BE2C (cell line): ENCODE measurements around the gene NTRK3.

Experiments
- DNase-seq: peaks from one replicate; pipeline ENCODE4 v3.0.0-alpha.2; 2020
- H3K27me3 ChIP-seq: fragments of 250-450 bp; sonication (Bioruptor Pico); 2 replicates; pipeline ENCODE4 v1.5.1; 2020; ENCODE audit warnings: mild to moderate bottlenecking
- H3K36me3 ChIP-seq: fragments of 250-450 bp; sonication (Bioruptor Pico); 2 replicates; pipeline ENCODE4 v1.5.1; 2020; ENCODE audit warnings: mild to moderate bottlenecking
- H3K4me1 ChIP-seq: fragments of 250-450 bp; sonication (Bioruptor Pico); 2 replicates; pipeline ENCODE4 v1.5.1; 2020
- H3K4me3 ChIP-seq: 2 replicates; pipeline ENCODE4 v1.5.1; 2011; ENCODE audit warnings: low read depth, low read length
- H3K9me3 ChIP-seq: fragments of 250-450 bp; sonication (Bioruptor Pico); 2 replicates; pipeline ENCODE4 v1.5.1; 2020
- TF ChIP-seq, protein P1 (sequence below): IDR thresholded peaks from 2 replicates; pipeline ENCODE4 v1.5.1; 2012; ENCODE audit warnings: mild to moderate bottlenecking, low read depth, low read length

Gene NTRK3

DNA sequence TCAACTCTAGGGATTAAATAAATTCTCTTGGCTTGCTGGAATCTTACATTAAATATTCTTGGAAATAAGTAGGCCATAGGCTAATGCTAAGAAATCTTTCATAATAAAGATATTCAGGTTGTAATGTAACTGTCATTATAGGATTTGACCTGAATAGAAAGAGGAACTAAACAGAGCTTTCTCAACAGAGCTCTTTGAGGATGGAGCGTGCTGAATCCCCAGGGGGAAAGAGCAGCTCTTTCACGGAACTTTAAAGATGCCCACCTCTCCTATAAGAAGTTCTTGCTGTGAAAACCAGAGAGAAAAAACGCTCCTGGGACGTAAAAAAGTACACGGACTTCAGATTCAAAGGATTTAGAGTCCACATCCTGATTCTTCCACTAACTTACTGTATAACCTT is 77.9 kb downstream of the NTRK3 start:
- no peaks in the 10 kb centered on the region for H3K27me3 ChIP-seq
- no peak for DNase-seq
- H3K9me3 ChIP-seq: no peaks in the 10 kb centered on the region
- peaks cover 8% of the 10 kb centered on the region for H3K4me1 ChIP-seq
- TF ChIP-seq, protein P1, sequence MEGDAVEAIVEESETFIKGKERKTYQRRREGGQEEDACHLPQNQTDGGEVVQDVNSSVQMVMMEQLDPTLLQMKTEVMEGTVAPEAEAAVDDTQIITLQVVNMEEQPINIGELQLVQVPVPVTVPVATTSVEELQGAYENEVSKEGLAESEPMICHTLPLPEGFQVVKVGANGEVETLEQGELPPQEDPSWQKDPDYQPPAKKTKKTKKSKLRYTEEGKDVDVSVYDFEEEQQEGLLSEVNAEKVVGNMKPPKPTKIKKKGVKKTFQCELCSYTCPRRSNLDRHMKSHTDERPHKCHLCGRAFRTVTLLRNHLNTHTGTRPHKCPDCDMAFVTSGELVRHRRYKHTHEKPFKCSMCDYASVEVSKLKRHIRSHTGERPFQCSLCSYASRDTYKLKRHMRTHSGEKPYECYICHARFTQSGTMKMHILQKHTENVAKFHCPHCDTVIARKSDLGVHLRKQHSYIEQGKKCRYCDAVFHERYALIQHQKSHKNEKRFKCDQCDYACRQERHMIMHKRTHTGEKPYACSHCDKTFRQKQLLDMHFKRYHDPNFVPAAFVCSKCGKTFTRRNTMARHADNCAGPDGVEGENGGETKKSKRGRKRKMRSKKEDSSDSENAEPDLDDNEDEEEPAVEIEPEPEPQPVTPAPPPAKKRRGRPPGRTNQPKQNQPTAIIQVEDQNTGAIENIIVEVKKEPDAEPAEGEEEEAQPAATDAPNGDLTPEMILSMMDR: no peak
- H3K4me3 ChIP-seq: no peak overlapping the region
- no peaks in the 10 kb centered on the region for H3K36me3 ChIP-seq

DNA sequence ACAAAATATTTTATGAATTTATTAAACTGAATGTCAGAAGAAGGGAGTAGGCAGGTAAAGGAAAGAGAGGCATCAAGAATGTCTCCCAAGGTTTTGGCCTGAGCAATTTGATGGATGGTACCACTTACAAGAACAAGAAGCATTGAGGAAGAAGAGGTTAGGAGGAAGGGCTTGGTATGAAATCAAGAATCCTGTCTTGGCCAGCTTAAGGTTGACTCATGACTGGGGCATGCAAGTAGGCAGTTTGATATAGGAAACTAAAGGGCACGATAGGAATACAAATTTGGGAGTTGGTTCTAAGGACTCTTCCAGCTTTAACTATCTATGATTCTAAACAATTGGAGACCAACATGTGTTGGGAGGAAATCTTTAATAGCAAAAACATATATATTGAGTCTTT is 79.1 kb downstream of the NTRK3 start:
- TF ChIP-seq, protein P1: no peak
- no peaks in the 10 kb centered on the region for H3K36me3 ChIP-seq

DNA sequence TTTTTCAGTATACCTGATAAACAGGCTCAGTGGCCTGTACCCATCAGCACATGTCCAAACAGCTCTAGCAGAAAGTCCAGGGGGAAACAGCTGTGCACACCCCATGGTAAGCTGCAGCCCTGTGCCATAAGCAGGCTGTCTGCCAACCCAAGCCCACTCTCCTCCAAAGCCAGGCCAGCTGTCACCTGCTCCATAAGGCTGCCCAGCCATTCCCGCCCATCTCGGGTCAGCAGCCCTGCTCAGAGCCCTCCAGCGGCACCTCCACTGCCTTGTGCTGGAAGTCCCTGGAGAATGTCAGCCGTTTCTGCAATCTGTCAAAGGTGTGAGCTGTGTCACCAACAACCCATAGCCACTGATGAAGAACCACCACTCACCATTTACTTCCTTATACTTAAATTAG is 82.0 kb downstream of the NTRK3 start:
- DNase-seq: peak; percentile 58
- H3K4me3 ChIP-seq: no peak overlapping the region
- TF ChIP-seq, protein P1: no peak
- no peaks in the 10 kb centered on the region for H3K36me3 ChIP-seq
- no peaks in the 10 kb centered on the region for H3K9me3 ChIP-seq
- H3K27me3 ChIP-seq: no peaks in the 10 kb centered on the region
- H3K4me1 ChIP-seq: peaks cover 8% of the 10 kb centered on the region

More for the DNA sequence above, 79.1 kb downstream of the NTRK3 start:
- no peak overlapping the region for H3K4me3 ChIP-seq
- no peaks in the 10 kb centered on the region for H3K27me3 ChIP-seq
- H3K4me1 ChIP-seq: peaks cover 8% of the 10 kb centered on the region
- no peak for DNase-seq
- no peaks in the 10 kb centered on the region for H3K9me3 ChIP-seq

DNA sequence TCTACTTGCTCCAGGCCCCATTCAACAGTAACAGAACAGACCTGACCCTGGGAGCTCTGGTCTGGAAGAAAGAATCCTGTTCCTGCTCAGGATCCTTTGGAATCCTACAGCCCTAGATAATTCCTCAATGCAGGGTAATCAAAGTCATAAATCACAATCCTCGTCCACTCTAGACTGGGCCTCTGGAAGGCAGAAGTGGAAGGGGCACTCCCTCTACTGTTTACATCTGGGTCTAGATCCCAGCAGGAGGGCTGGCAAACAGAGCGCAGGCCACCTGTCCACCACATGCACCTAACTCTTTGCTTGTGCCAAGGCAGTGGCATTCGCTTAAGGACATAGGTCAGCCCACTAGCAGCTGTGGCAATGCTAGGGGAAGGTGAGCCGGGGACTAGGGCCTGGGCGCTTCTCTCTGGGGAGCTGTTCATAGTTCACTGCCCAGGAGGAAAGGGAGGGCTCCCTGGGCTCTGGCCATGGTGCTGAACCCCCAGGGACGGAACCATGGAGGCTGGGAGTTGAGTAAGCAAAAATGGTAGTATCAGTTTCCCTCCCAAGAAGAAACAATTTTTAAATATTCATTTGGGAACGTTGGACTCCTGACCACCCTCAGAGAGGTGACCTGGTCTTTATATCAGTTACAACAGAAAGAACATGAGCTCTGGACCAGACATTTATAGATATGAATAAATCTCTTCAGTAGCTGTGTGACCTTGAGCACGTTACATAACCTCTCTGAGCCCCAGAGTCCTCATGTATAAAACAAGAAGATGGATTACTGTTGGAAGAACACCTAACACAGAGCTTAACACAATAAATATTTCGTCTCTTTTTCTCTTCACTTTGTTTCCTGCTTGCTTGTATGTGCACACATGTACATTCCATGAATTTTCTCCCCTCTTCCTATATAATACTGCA is 90.2 kb downstream of the NTRK3 start:
- Histone ChIP-seq H3K36me3 (no peaks in the 10 kb centered on the region), H3K27me3 (no peaks in the 10 kb centered on the region), H3K9me3 (no peaks in the 10 kb centered on the region), H3K4me1 (no peaks in the 10 kb centered on the region; the same call in 1 of the 2 replicates), H3K4me3 (no peak overlapping the region)
- DNase-seq: peak; percentile 33
- TF ChIP-seq, protein P1: peak; percentile 52

DNA sequence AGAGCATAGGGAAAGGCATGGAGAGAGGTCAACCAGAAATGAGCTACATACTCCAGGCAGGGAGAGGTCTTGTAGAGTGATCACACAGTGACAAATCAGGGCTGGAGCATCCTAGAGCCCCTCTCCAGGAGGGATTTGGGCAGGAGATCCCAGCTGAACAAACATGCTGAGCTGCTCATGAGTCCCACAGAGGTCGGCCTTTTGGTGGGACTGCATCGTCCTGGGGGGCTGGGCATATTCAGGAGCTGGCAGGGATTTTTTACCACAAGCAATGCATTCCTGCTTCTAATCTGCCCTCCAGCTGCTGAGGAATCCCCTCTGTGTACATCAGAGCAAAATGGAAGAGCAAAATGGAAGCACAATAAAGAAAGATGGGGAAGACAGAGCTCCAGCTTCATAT is 94.9 kb downstream of the NTRK3 start:
- DNase-seq: no peak
- H3K4me3 ChIP-seq: no peak overlapping the region
- TF ChIP-seq, protein P1: no peak
- H3K27me3 ChIP-seq: no peaks in the 10 kb centered on the region
- no peaks in the 10 kb centered on the region for H3K9me3 ChIP-seq
- no peaks in the 10 kb centered on the region; the same call in 1 of the 2 replicates for H3K4me1 ChIP-seq
- H3K36me3 ChIP-seq: no peaks in the 10 kb centered on the region

DNA sequence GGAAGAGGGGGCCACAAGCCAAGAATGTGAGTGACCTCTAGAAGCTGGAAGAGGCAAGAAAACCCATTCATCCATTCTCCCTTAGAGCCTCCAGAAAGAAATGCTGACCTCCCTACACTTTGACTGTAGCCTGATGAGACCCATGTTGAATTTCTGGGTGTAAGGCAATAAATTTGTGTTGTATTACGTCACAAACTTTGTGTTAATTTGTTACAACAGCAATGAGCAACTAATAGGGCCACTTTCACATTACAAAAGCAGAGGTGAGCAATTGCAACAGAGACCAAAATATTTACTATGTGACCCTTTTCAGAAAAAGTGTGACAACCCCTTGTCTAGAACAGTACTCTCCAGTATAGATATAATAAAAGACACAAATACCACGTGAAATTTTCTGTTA is 101.2 kb downstream of the NTRK3 start:
- Histone ChIP-seq H3K4me3 (no peak overlapping the region), H3K4me1 (peaks cover 7% of the 10 kb centered on the region; the same call in 1 of the 2 replicates), H3K36me3 (no peaks in the 10 kb centered on the region), H3K9me3 (no peaks in the 10 kb centered on the region), H3K27me3 (no peaks in the 10 kb centered on the region)
- DNase-seq: no peak
- TF ChIP-seq, protein P1: no peak
